ENCODE measurements around the gene CUEDC2.

- TF ChIP-seq POLR2A (IDR thresholded peaks at IDR 0.05; ENCODE audit: low read depth, low read length) (no peak), POLR2AphosphoS5 (IDR thresholded peaks at IDR 0.05; ENCODE audit: low read depth, low read length) (no peak)
Observed at GRCh38 chr10:102437515-102437914, 5.1 kb upstream of the CUEDC2 start.
